D721Med (cell line): Measurements from ENCODE around the gene SAMD4A.

Experiments used
- DNase-seq: peaks from one replicate; pipeline ENCODE4 v3.0.0; 2011; ENCODE audit warnings: low spot score; ENCODE audit not compliant: insufficient read length
- FAIRE-seq: peaks from 2 replicates; lab custom pipeline; 2011; peaks lifted over from hg19 to GRCh38; lab: Jason Lieb, UNC
- TF ChIP-seq, protein P1 (sequence below): IDR thresholded peaks from 2 replicates; pipeline ENCODE4 v1.5.1; 2012; ENCODE audit warnings: mild to moderate bottlenecking, control low read depth; ENCODE audit not compliant: insufficient read depth; ENCODE audit errors: missing control alignments

Gene SAMD4A

GRCh38 chr14:54773171-54774006, 206.5 kb downstream of the SAMD4A start:
- peak; percentile 6 for FAIRE-seq
- TF ChIP-seq, protein P1, sequence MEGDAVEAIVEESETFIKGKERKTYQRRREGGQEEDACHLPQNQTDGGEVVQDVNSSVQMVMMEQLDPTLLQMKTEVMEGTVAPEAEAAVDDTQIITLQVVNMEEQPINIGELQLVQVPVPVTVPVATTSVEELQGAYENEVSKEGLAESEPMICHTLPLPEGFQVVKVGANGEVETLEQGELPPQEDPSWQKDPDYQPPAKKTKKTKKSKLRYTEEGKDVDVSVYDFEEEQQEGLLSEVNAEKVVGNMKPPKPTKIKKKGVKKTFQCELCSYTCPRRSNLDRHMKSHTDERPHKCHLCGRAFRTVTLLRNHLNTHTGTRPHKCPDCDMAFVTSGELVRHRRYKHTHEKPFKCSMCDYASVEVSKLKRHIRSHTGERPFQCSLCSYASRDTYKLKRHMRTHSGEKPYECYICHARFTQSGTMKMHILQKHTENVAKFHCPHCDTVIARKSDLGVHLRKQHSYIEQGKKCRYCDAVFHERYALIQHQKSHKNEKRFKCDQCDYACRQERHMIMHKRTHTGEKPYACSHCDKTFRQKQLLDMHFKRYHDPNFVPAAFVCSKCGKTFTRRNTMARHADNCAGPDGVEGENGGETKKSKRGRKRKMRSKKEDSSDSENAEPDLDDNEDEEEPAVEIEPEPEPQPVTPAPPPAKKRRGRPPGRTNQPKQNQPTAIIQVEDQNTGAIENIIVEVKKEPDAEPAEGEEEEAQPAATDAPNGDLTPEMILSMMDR, result peak; percentile 19

DNA sequence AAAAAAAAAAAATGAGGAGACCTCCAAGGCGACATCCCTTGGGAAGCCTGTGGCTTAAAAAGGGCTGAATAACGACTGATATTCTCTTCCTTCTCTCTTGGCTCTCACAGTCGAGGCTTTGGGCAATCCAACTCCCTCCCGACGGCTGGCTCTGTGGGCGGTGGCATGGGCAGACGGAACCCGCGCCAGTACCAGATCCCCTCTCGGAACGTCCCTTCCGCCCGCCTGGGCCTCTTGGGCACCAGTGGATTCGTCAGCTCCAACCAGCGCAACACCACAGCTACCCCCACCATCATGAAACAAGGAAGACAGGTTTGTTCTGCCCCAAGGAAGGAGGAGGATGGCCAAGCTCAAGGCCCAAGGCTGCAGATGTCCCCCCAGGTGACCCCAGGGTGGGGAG, 207.9 kb downstream of the SAMD4A start:
- TF ChIP-seq, protein P1, result no peak
- FAIRE-seq (no peak), DNase-seq (no peak)

More at GRCh38 chr14:54773171-54774006, 206.5 kb downstream of the SAMD4A start:
- DNase-seq, result peak; percentile 66

- DNase-seq (no peak), FAIRE-seq (no peak)
- TF ChIP-seq, protein P1, result no peak
Measured at GRCh38 chr14:54775486-54776140, 208.7 kb downstream of the SAMD4A start.

- no peak for FAIRE-seq
- DNase-seq, result no peak
- TF ChIP-seq, protein P1, result no peak
Measured at GRCh38 chr14:54776361-54777001, 209.6 kb downstream of the SAMD4A start.

- FAIRE-seq (no peak), DNase-seq (no peak)
- TF ChIP-seq, protein P1, result no peak
Measured at GRCh38 chr14:54777395-54777794, 210.5 kb downstream of the SAMD4A start.

GRCh38 chr14:54778618-54779345, 211.9 kb downstream of the SAMD4A start:
- TF ChIP-seq, protein P1, result no peak
- FAIRE-seq, result no peak
- no peak for DNase-seq
